ENCODE data around the gene AK8.

DNA sequence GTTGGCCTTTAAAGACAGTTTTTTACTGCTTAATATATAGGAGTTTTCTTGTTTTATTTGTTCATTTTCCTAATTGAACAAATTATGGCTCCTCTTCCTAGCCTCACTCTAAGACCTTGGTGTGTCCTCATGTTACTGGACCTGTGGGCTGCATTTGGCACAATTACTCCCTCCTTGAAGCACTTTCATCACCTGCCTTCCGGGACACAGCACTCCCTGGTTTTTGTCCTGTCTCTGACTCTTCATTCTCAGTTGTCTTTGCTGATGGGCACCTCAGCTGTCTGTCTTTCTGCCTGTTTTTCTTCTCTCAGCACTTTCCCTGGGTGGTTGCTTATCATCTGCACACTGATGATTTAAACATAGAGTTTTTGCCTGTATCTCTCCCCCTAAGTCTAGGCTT is 194.2 kb downstream of the AK8 start:
- TF ChIP-seq, protein P1, sequence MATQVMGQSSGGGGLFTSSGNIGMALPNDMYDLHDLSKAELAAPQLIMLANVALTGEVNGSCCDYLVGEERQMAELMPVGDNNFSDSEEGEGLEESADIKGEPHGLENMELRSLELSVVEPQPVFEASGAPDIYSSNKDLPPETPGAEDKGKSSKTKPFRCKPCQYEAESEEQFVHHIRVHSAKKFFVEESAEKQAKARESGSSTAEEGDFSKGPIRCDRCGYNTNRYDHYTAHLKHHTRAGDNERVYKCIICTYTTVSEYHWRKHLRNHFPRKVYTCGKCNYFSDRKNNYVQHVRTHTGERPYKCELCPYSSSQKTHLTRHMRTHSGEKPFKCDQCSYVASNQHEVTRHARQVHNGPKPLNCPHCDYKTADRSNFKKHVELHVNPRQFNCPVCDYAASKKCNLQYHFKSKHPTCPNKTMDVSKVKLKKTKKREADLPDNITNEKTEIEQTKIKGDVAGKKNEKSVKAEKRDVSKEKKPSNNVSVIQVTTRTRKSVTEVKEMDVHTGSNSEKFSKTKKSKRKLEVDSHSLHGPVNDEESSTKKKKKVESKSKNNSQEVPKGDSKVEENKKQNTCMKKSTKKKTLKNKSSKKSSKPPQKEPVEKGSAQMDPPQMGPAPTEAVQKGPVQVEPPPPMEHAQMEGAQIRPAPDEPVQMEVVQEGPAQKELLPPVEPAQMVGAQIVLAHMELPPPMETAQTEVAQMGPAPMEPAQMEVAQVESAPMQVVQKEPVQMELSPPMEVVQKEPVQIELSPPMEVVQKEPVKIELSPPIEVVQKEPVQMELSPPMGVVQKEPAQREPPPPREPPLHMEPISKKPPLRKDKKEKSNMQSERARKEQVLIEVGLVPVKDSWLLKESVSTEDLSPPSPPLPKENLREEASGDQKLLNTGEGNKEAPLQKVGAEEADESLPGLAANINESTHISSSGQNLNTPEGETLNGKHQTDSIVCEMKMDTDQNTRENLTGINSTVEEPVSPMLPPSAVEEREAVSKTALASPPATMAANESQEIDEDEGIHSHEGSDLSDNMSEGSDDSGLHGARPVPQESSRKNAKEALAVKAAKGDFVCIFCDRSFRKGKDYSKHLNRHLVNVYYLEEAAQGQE (IDR thresholded peaks at IDR 0.05; ENCODE audit: low read depth): no peak
- no peak for TF ChIP-seq EGR1 (IDR thresholded peaks at IDR 0.05)
- no peak for TF ChIP-seq NFIC (IDR thresholded peaks at IDR 0.05)
- TF ChIP-seq YY1 (IDR thresholded peaks at IDR 0.05; ENCODE audit: low read depth): no peak
- TF ChIP-seq TAF1 (IDR thresholded peaks at IDR 0.05; ENCODE audit: low read depth): no peak
- no peak for TF ChIP-seq TEAD4 (IDR thresholded peaks at IDR 0.05)
- no peak for TF ChIP-seq CREB1 (IDR thresholded peaks at IDR 0.05; ENCODE audit: low read depth)
- no peak for TF ChIP-seq RAD21 (IDR thresholded peaks at IDR 0.05; ENCODE audit: low read depth)
- no peak for TF ChIP-seq CEBPB (IDR thresholded peaks at IDR 0.05)
- no peak for TF ChIP-seq ZBTB7A (IDR thresholded peaks at IDR 0.05; ENCODE audit: low read depth)

Measured in Ishikawa (cell line).